Kidney capillary endothelial cell (primary cell): ENCODE data around the gene PCOLCE2.

Source experiments
- DNase-seq: peaks from one replicate; pipeline ENCODE4 v3.0.0-alpha.2; 2018; ENCODE audit warnings: low spot score

PCOLCE2 gene

GRCh38 chr3:142808103-142808917 is 80.6 kb downstream of the PCOLCE2 start:
- DNase-seq, result peak; percentile 52

- DNase-seq, result no peak
Measured at GRCh38 chr3:142802891-142803290, 86.0 kb downstream of the PCOLCE2 start.

GRCh38 chr3:142801746-142802145 is 87.1 kb downstream of the PCOLCE2 start:
- no peak for DNase-seq

GRCh38 chr3:142796823-142797222 is 92.1 kb downstream of the PCOLCE2 start:
- no peak for DNase-seq

GRCh38 chr3:142795332-142795731 is 93.6 kb downstream of the PCOLCE2 start:
- DNase-seq, result no peak

GRCh38 chr3:142794508-142794907 is 94.4 kb downstream of the PCOLCE2 start:
- DNase-seq, result no peak

GRCh38 chr3:142787719-142788118 is 101.2 kb downstream of the PCOLCE2 start:
- no peak for DNase-seq

GRCh38 chr3:142785996-142786395 is 102.9 kb downstream of the PCOLCE2 start:
- no peak for DNase-seq

- DNase-seq, result no peak
Measured at GRCh38 chr3:142784228-142784627, 104.7 kb downstream of the PCOLCE2 start.

- DNase-seq, result no peak
Measured at GRCh38 chr3:142782616-142783015, 106.3 kb downstream of the PCOLCE2 start.

- DNase-seq, result no peak
Measured at GRCh38 chr3:142779591-142779990, 109.3 kb downstream of the PCOLCE2 start.

- DNase-seq, result no peak
Measured at GRCh38 chr3:142778541-142778940, 110.3 kb downstream of the PCOLCE2 start.

GRCh38 chr3:142777927-142778326 is 111.0 kb downstream of the PCOLCE2 start:
- DNase-seq, result no peak

- no peak for DNase-seq
Measured at GRCh38 chr3:142768338-142768737, 120.5 kb downstream of the PCOLCE2 start.
